OCI-LY7 (cell line): ENCODE results near the gene ITK. TPM values are rescaled to one million over a fixed set of nuclear protein-coding genes. Genes with fewer than 3 reads are reported as not detected.

Source experiments
- BruUV-seq: library from RNA; stranded (reverse); fragments of 400-500 nt; replicated peaks from 2 replicates; lab custom pipeline; 2021; lab: Mats Ljungman, UMichigan
- CTCF ChIA-PET: fragments of 300-600 bp; sonication (Branson Sonifier 250); formaldehyde crosslinking; loops from one replicate; lab custom pipeline; 2022; ENCODE audit warnings: antibody characterized with exemption; ENCODE audit not compliant: unreplicated experiment; lab: Charles Lee
- POLR2A ChIA-PET: fragments of 300-600 bp; sonication (Branson Sonifier 250); formaldehyde crosslinking; loops from one replicate; lab custom pipeline; 2022; ENCODE audit warnings: antibody characterized with exemption; lab: Charles Lee
- DNase-seq: peaks from one replicate; pipeline ENCODE4 v3.0.0-alpha.2; 2015; ENCODE audit warnings: low spot score
- H2AFZ ChIP-seq: fragments of 200-600 bp; sonication (generic), shearing (Covaris generic); 2 replicates; pipeline ENCODE4 v1.6.1; 2014; ENCODE audit warnings: mild to moderate bottlenecking, antibody characterized with exemption, low read length, moderate library complexity
- H3K27ac ChIP-seq: fragments of 200-600 bp; sonication (generic); 2 replicates; pipeline ENCODE4 v1.5.1; 2014; ENCODE audit warnings: mixed run types, low read depth, mild to moderate bottlenecking, moderate library complexity, low read length, inconsistent platforms; ENCODE audit not compliant: poor library complexity, severe bottlenecking
- H3K36me3 ChIP-seq: fragments of 200-600 bp; sonication (generic); 2 replicates; pipeline ENCODE4 v1.6.1; 2014; ENCODE audit warnings: mild to moderate bottlenecking, antibody characterized with exemption, low read length, moderate library complexity, mixed read lengths; ENCODE audit not compliant: insufficient read depth
- H3K4me1 ChIP-seq: fragments of 200-600 bp; sonication (generic); 2 replicates; pipeline ENCODE4 v1.5.1; 2014; ENCODE audit warnings: mild to moderate bottlenecking, low read length; ENCODE audit not compliant: insufficient read depth, poor library complexity, severe bottlenecking
- H3K4me2 ChIP-seq: fragments of 200-600 bp; sonication (generic); 2 replicates; pipeline ENCODE4 v1.6.1; 2014; ENCODE audit warnings: mild to moderate bottlenecking, low read length
- H3K4me3 ChIP-seq: fragments of 200-600 bp; sonication (generic); 2 replicates; pipeline ENCODE4 v1.5.1; 2014; ENCODE audit warnings: mild to moderate bottlenecking, low read depth, low read length; ENCODE audit not compliant: poor library complexity, severe bottlenecking
- H3K79me2 ChIP-seq: fragments of 200-600 bp; sonication (generic); 2 replicates; pipeline ENCODE4 v1.6.1; 2016; ENCODE audit warnings: low read depth, mild to moderate bottlenecking, low read length, moderate library complexity, mixed read lengths; ENCODE audit not compliant: insufficient read depth
- H3K9me2 ChIP-seq: fragments of 200-600 bp; sonication (generic); 2 replicates; pipeline ENCODE4 v1.6.1; 2016; ENCODE audit warnings: mild to moderate bottlenecking, low read length, mixed read lengths; ENCODE audit not compliant: insufficient read depth
- H3K9me3 ChIP-seq: fragments of 200-600 bp; sonication (generic); 2 replicates; pipeline ENCODE4 v1.6.1; 2014; ENCODE audit warnings: mild to moderate bottlenecking, mixed run types, low read length, mixed read lengths
- H4K20me1 ChIP-seq: fragments of 200-600 bp; sonication (generic); 2 replicates; pipeline ENCODE4 v1.6.1; 2014; ENCODE audit warnings: mild to moderate bottlenecking, antibody characterized with exemption, low read length, moderate library complexity, mixed read lengths; ENCODE audit not compliant: insufficient read depth
- EZH2phosphoT487 ChIP-seq: fragments of 200-600 bp; sonication (generic); IDR thresholded peaks from 2 replicates; pipeline ENCODE4 v1.6.1; 2018; ENCODE audit warnings: low read depth, borderline replicate concordance, mild to moderate bottlenecking, mixed run types, antibody characterized with exemption, low read length, moderate library complexity, mixed read lengths
- intact Hi-C: fragments of 100-400 bp; cut with micrococcal nuclease; formaldehyde crosslinking; loops from one replicate; pipeline ENCODE4 v1.10.0; 2022; ENCODE audit not compliant: unreplicated experiment
- total RNA-seq, 2 experiments: library from RNA; depleted of rRNA in 1 of 2; stranded (reverse); fragments of >200 nt in 1 of 2; shearing (Covaris generic) in 1 of 2; gene quantifications; 2 replicates each; pipeline ENCODE4 v1.2.3, GENCODE V29; 2014 to 2022
- TF ChIP-seq, protein P1 (sequence below): fragments of 200-600 bp; sonication (generic); conservative IDR thresholded peaks from 2 replicates; pipeline ENCODE4 v1.5.1; 2014; ENCODE audit warnings: mild to moderate bottlenecking, antibody characterized with exemption, low read length, moderate library complexity, mixed read lengths

The ITK gene
- total RNA-seq, 2 experiments from 2014 or later, result not detected

GRCh38 chr5:157248821-157249470 lies 68.3 kb downstream of the ITK start:
- H3K4me3 ChIP-seq, result no peak overlapping the region
- POLR2A ChIA-PET, result no interaction called here
- BruUV-seq, result no TSS peak

GRCh38 chr5:157252711-157253465 lies 72.2 kb downstream of the ITK start:
- POLR2A ChIA-PET, result interaction anchor here (0.6 to 2.5 kb wide), 10 partner anchors 9 to 104 kb away, joined by 3 to 9 read pairs (median 4); no protein-coding TSS in a partner anchor
- peak overlapping the region; percentile 16 for H3K27ac ChIP-seq
- H4K20me1 ChIP-seq, result no peaks in the 10 kb centered on the region
- TF ChIP-seq EZH2phosphoT487, result no peak
- TF ChIP-seq, protein P1, sequence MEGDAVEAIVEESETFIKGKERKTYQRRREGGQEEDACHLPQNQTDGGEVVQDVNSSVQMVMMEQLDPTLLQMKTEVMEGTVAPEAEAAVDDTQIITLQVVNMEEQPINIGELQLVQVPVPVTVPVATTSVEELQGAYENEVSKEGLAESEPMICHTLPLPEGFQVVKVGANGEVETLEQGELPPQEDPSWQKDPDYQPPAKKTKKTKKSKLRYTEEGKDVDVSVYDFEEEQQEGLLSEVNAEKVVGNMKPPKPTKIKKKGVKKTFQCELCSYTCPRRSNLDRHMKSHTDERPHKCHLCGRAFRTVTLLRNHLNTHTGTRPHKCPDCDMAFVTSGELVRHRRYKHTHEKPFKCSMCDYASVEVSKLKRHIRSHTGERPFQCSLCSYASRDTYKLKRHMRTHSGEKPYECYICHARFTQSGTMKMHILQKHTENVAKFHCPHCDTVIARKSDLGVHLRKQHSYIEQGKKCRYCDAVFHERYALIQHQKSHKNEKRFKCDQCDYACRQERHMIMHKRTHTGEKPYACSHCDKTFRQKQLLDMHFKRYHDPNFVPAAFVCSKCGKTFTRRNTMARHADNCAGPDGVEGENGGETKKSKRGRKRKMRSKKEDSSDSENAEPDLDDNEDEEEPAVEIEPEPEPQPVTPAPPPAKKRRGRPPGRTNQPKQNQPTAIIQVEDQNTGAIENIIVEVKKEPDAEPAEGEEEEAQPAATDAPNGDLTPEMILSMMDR, result no peak
- no TSS peak for BruUV-seq
- intact Hi-C loops, result loop anchor here (1.0 kb wide), 6 partner anchors 30 to 490 kb away; partner anchors contain the start of gene LSM11
- H3K9me2 ChIP-seq, result no peaks in the 10 kb centered on the region
- peak overlapping the region; percentile 90 for H2AFZ ChIP-seq
- H3K79me2 ChIP-seq, result no peaks in the 10 kb centered on the region
- DNase-seq, result peak; percentile 77
- H3K4me2 ChIP-seq, result peak overlapping the region; percentile 55
- no peaks in the 10 kb centered on the region for H3K36me3 ChIP-seq
- H3K4me1 ChIP-seq, result peaks cover 10% of the 10 kb centered on the region
- peak overlapping the region; percentile 7 for H3K4me3 ChIP-seq
- H3K9me3 ChIP-seq, result no peaks in the 10 kb centered on the region
- CTCF ChIA-PET, result interaction anchor here (0.6 to 1.8 kb wide), 7 partner anchors 10 to 75 kb away, joined by 3 to 6 read pairs (median 5); no protein-coding TSS in a partner anchor

More at GRCh38 chr5:157248821-157249470, 68.3 kb downstream of the ITK start:
- no peak overlapping the region for H2AFZ ChIP-seq
- CTCF ChIA-PET, result interaction anchor here (1.4 to 1.5 kb wide), 2 partner anchors 31 to 55 kb away, joined by 3 read pairs; no protein-coding TSS in a partner anchor
- H3K36me3 ChIP-seq, result no peaks in the 10 kb centered on the region
- no peak for DNase-seq
- no peaks in the 10 kb centered on the region for H3K9me3 ChIP-seq
- H3K9me2 ChIP-seq, result no peaks in the 10 kb centered on the region
- H3K4me1 ChIP-seq, result peaks cover 10% of the 10 kb centered on the region
- intact Hi-C loops, result no loop called here
- H3K79me2 ChIP-seq, result no peaks in the 10 kb centered on the region
- TF ChIP-seq, protein P1, result no peak
- no peak for TF ChIP-seq EZH2phosphoT487
- H4K20me1 ChIP-seq, result no peaks in the 10 kb centered on the region
- H3K27ac ChIP-seq, result no peak overlapping the region
- no peak overlapping the region for H3K4me2 ChIP-seq
